ENCODE measurements around the gene IL10RB. TPM values are rescaled to one million over a fixed set of nuclear protein-coding genes. Genes with fewer than 3 reads are reported as not detected.
A peak's percentile ranks its signal among the peaks of the same experiment; 100 is the strongest.

The IL10RB gene
- total and polyA plus RNA-seq, 2 of the 8 experiments (the other 6 are each of a cell fraction or from before 2014, with no cell fraction given) = 2.7 to 3.2 TPM

DNA sequence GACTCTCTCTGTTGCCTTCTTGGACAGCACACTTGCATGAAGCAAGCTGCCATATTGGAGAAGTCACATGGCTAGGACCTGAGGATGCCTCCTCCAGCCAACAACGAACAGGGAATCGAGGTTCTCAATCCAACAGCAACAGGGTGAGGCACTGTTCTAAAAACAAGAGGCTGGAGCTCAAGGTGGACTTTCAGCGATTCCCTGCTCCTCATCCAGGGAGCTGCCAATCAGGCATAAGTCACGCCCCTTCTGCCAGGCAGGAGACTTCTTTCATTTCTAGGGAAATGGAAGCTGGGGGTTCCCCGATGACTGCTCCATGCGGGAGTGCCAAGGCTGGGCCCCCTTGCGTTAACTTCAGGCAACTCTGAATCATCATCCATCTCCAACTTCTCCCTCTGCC, 35.9 kb downstream of the IL10RB start:
- Histone ChIP-seq H3K14ac (ENCODE audit: insufficient read length) (no peak overlapping the region), H3K23me2 (ENCODE audit: low read depth, low read length) (no peaks in the 10 kb centered on the region), H3K36me3 (ENCODE audit: control insufficient read depth in 2 of 4, insufficient read depth in 4 of 4, low read length in 3 of 4) (no peaks in the 10 kb centered on the region), H3K23ac (ENCODE audit: insufficient read length) (no peak overlapping the region), H3K9me3 (ENCODE audit: insufficient read depth in 2 of 2, low read depth in 1 of 2, low read length in 1 of 2) (no peaks in the 10 kb centered on the region), H4K91ac (replicated peaks; ENCODE audit: insufficient read length, low read length) (no peak overlapping the region), H2AFZ (ENCODE audit: low read length) (no peak overlapping the region), H3K79me1 (ENCODE audit: low read depth, low read length) (no peaks in the 10 kb centered on the region), H3K9ac (replicated peaks in 1 of 4; ENCODE audit: extremely low read depth in 1 of 4, low read depth in 3 of 4, low read length in 3 of 4) (no peak overlapping the region), H2BK20ac (ENCODE audit: low read length) (no peak overlapping the region), H3K18ac (ENCODE audit: extremely low read depth, low read length) (no peak overlapping the region), H3K27ac (ENCODE audit: low read depth, low read length) (no peak overlapping the region), H3K79me2 (ENCODE audit: control insufficient read depth in 1 of 2, insufficient read depth in 2 of 2, low read length in 2 of 2) (no peaks in the 10 kb centered on the region), H2BK15ac (ENCODE audit: low read length) (no peak overlapping the region), H4K20me1 (replicated peaks in 1 of 2; ENCODE audit: control insufficient read depth in 1 of 2, insufficient read depth in 2 of 2, low read length in 2 of 2) (no peaks in the 10 kb centered on the region), H3K27me3 (replicated peaks in 1 of 4; ENCODE audit: control insufficient read depth in 3 of 4, extremely low read depth in 1 of 4, insufficient read depth in 3 of 4, low read length in 3 of 4) (no peaks in the 10 kb centered on the region), H2BK120ac (replicated peaks; ENCODE audit: low read depth, low read length) (no peak overlapping the region), H2BK12ac (ENCODE audit: low read depth, low read length) (no peak overlapping the region), H4K5ac (ENCODE audit: insufficient read length, low read depth, low read length) (no peak overlapping the region), H3K4me1 (replicated peaks in 1 of 4; ENCODE audit: control insufficient read depth in 3 of 4, insufficient read depth in 4 of 4, low read length in 3 of 4) (no peaks in the 10 kb centered on the region), H3K4me2 (ENCODE audit: insufficient read depth in 1 of 2, low read depth in 2 of 2, low read length in 2 of 2) (no peak overlapping the region), H3K56ac (replicated peaks; ENCODE audit: insufficient read length, low read depth, low read length) (no peak overlapping the region), H4K8ac (ENCODE audit: extremely low read depth, insufficient read depth, low read length) (no peak overlapping the region), H3K4me3 (ENCODE audit: extremely low read depth in 1 of 4, insufficient read depth in 2 of 4, low read depth in 3 of 4, low read length in 4 of 4) (no peak overlapping the region), H3K4ac (replicated peaks; ENCODE audit: insufficient read length, low read depth, low read length) (no peak overlapping the region), H2BK5ac (ENCODE audit: low read depth, low read length) (no peak overlapping the region), H2AK5ac (ENCODE audit: low read depth, low read length) (no peak overlapping the region)
- 84% methylated on average over 7 of the region's 7 CpGs; no CpG with 5 or more reads in 1 of the 2 experiments for WGBS, 2 experiments (ENCODE audit: extremely low coverage in 1 of 2, insufficient coverage in 1 of 2, insufficient read length in 1 of 2, insufficient replicate concordance in 2 of 2, low coverage in 1 of 2, low lambda C conversion rate in 2 of 2, missing lambda C conversion rate in 1 of 2)
- ChIA-PET CTCF (ENCODE audit: partially characterized antibody) (interaction anchor here (0.7 to 3.1 kb wide), 5 partner anchors 11 to 263 kb away, joined by 3 to 13 read pairs (median 5); no protein-coding TSS in a partner anchor), POLR2A (ENCODE audit: partially characterized antibody) (no interaction called here)
- TF ChIP-seq KDM1A (IDR thresholded peaks at IDR 0.05; ENCODE audit: borderline replicate concordance, low read length) = no peak
- no peak for TF ChIP-seq CHD1 (IDR thresholded peaks at IDR 0.05; ENCODE audit: low read depth, low read length)
- no peak for TF ChIP-seq SP2 (IDR thresholded peaks at IDR 0.05; ENCODE audit: low read length)
- no peak for TF ChIP-seq TBP (IDR thresholded peaks at IDR 0.05; ENCODE audit: low read depth, low read length)
- no peak for TF ChIP-seq JUN (IDR thresholded peaks at IDR 0.05; ENCODE audit: low read depth, low read length)
- TF ChIP-seq KDM5A (IDR thresholded peaks at IDR 0.05; ENCODE audit: low read length) = no peak
- TF ChIP-seq EGR1 (IDR thresholded peaks at IDR 0.05; ENCODE audit: borderline replicate concordance, low read depth, low read length) = no peak
- TF ChIP-seq TEAD4 (IDR thresholded peaks at IDR 0.05; ENCODE audit: low read depth, low read length) = no peak
- TF ChIP-seq YY1 (IDR thresholded peaks at IDR 0.05; ENCODE audit: low read depth, low read length) = no peak
- no peak for TF ChIP-seq BACH1 (IDR thresholded peaks at IDR 0.05; ENCODE audit: low read length)
- TF ChIP-seq POLR2AphosphoS5 (IDR thresholded peaks at IDR 0.05; ENCODE audit: low read depth, low read length) = no peak
- TF ChIP-seq MAFK (IDR thresholded peaks at IDR 0.05; ENCODE audit: low read depth, low read length) = no peak
- TF ChIP-seq ZNF274 (IDR thresholded peaks at IDR 0.05; ENCODE audit: borderline replicate concordance, extremely low read depth, low read length) = no peak
- TF ChIP-seq, protein P1, sequence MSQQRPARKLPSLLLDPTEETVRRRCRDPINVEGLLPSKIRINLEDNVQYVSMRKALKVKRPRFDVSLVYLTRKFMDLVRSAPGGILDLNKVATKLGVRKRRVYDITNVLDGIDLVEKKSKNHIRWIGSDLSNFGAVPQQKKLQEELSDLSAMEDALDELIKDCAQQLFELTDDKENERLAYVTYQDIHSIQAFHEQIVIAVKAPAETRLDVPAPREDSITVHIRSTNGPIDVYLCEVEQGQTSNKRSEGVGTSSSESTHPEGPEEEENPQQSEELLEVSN (IDR thresholded peaks at IDR 0.05) = no peak
- TF ChIP-seq POU5F1 (IDR thresholded peaks at IDR 0.05; ENCODE audit: low read depth, low read length) = no peak
- FAIRE-seq (no peak), DNase-seq (ENCODE audit: low read depth in 1 of 2, low spot score in 2 of 2) (peak in 1 of 2 experiments; percentile 41)

Measured in H1 (cell line).